PC-3 (cell line): ENCODE data around the gene DRAP1. TPM values are rescaled to one million over a fixed set of nuclear protein-coding genes. Genes with fewer than 3 reads are reported as not detected.

Source experiments
- ATAC-seq: fragments of 200-7000 bp; cut with Tn5 transposase; 2 replicates; pipeline ENCODE4 v1.9.1; 2020; ENCODE audit warnings: mild to moderate bottlenecking, moderate library complexity
- BruUV-seq: library from RNA; stranded (reverse); fragments of 400-500 nt; replicated peaks from 2 replicates; lab custom pipeline; 2021; lab: Mats Ljungman, UMichigan
- CTCF ChIA-PET: fragments of 300-600 bp; sonication (Branson Sonifier 250); formaldehyde crosslinking; loops from one replicate; lab custom pipeline; 2022; ENCODE audit warnings: antibody characterized with exemption; lab: Charles Lee
- POLR2A ChIA-PET: fragments of 300-600 bp; sonication (Branson Sonifier 250); formaldehyde crosslinking; loops from one replicate; lab custom pipeline; 2022; ENCODE audit warnings: antibody characterized with exemption; ENCODE audit not compliant: unreplicated experiment; lab: Charles Lee
- DNase-seq: peaks from one replicate; pipeline ENCODE4 v3.0.0-alpha.2; 2015
- H2AFZ ChIP-seq: fragments of 300-600 bp; sonication (generic); 2 replicates; pipeline ENCODE4 v1.6.0; 2016; ENCODE audit warnings: antibody characterized with exemption, low read length
- H3F3A ChIP-seq: fragments of 300-600 bp; sonication (generic); one replicate; pipeline ENCODE4 v1.6.0; 2017; ENCODE audit warnings: antibody characterized with exemption, low read length, control low read depth, mild to moderate bottlenecking; ENCODE audit not compliant: unreplicated experiment
- H3K27ac ChIP-seq: fragments of 300-600 bp; sonication (generic); 2 replicates; pipeline ENCODE4 v1.5.1; 2016; ENCODE audit warnings: mild to moderate bottlenecking, low read length
- H3K27me3 ChIP-seq: fragments of 300-600 bp; sonication (generic); 2 replicates; pipeline ENCODE4 v1.6.1; 2016; ENCODE audit warnings: low read length, mixed read lengths
- H3K36me3 ChIP-seq: fragments of 300-600 bp; sonication (generic); 2 replicates; pipeline ENCODE4 v1.6.1; 2016; ENCODE audit warnings: low read depth, mixed run types, low read length, mixed read lengths
- H3K4me1 ChIP-seq: fragments of 300-600 bp; sonication (generic); 2 replicates; pipeline ENCODE4 v1.5.1; 2016; ENCODE audit warnings: low read length; ENCODE audit not compliant: insufficient read depth
- H3K4me2 ChIP-seq: fragments of 300-600 bp; sonication (generic); 2 replicates; pipeline ENCODE4 v1.6.0; 2016; ENCODE audit warnings: low read length
- H3K4me3 ChIP-seq: fragments of 300-600 bp; sonication (generic); 2 replicates; pipeline ENCODE4 v1.5.1; 2016; ENCODE audit warnings: mild to moderate bottlenecking, low read length, mixed read lengths
- H3K79me2 ChIP-seq: fragments of 300-600 bp; sonication (generic); 2 replicates; pipeline ENCODE4 v1.6.1; 2017; ENCODE audit warnings: low read length, mixed read lengths
- H3K9ac ChIP-seq: fragments of 300-600 bp; sonication (generic); 2 replicates; pipeline ENCODE4 v1.6.0; 2016; ENCODE audit warnings: mild to moderate bottlenecking, low read length
- H3K9me2 ChIP-seq: fragments of 300-600 bp; sonication (generic); replicated peaks from 2 replicates; pipeline ENCODE4 v1.6.1; 2016; ENCODE audit warnings: mixed run types, low read length, mixed read lengths
- H3K9me3 ChIP-seq: fragments of 300-600 bp; sonication (generic); 2 replicates; pipeline ENCODE4 v1.6.1; 2016; ENCODE audit warnings: low read length, mixed read lengths
- H4K20me1 ChIP-seq: fragments of 300-600 bp; sonication (generic); 2 replicates; pipeline ENCODE4 v1.6.1; 2016; ENCODE audit warnings: low read length, mixed read lengths
- EZH2 ChIP-seq: fragments of 300-600 bp; sonication (generic); IDR thresholded peaks from one replicate; pipeline ENCODE4 v1.6.1; 2017; ENCODE audit warnings: antibody characterized with exemption, mild to moderate bottlenecking, low read length; ENCODE audit not compliant: unreplicated experiment
- EZH2phosphoT487 ChIP-seq: fragments of 300-600 bp; sonication (generic); IDR thresholded peaks from 2 replicates; pipeline ENCODE4 v1.6.1; 2018; ENCODE audit warnings: mild to moderate bottlenecking, antibody characterized with exemption, low read length, borderline replicate concordance
- intact Hi-C: fragments of 100-400 bp; cut with micrococcal nuclease; formaldehyde crosslinking; loops from 2 replicates; pipeline ENCODE4 v1.9.0; 2023
- total RNA-seq: library from RNA; depleted of rRNA; stranded (reverse); fragments of >200 nt; gene quantifications from 2 replicates; pipeline ENCODE4 v1.2.3, GENCODE V29; 2014
- TF ChIP-seq, protein P1 (sequence below): fragments of 300-600 bp; sonication (generic); conservative IDR thresholded peaks from 2 replicates; pipeline ENCODE4 v1.5.1; 2017; ENCODE audit warnings: antibody characterized with exemption, low read depth, mild to moderate bottlenecking, low read length

DRAP1 gene
- total RNA-seq, 1 experiment from 2014 or later = 944 TPM

- peaks cover 36% of the 10 kb centered on the region for H3K79me2 ChIP-seq
These were observed 30.9 kb upstream of the DRAP1 start, which contains the start of gene FIBP for GRCh38 chr11:65888163-65888814. FIBP (minus strand) TSS chr11:65888471; CDS start chr11:65888418, 53 bp downstream.

DNA sequence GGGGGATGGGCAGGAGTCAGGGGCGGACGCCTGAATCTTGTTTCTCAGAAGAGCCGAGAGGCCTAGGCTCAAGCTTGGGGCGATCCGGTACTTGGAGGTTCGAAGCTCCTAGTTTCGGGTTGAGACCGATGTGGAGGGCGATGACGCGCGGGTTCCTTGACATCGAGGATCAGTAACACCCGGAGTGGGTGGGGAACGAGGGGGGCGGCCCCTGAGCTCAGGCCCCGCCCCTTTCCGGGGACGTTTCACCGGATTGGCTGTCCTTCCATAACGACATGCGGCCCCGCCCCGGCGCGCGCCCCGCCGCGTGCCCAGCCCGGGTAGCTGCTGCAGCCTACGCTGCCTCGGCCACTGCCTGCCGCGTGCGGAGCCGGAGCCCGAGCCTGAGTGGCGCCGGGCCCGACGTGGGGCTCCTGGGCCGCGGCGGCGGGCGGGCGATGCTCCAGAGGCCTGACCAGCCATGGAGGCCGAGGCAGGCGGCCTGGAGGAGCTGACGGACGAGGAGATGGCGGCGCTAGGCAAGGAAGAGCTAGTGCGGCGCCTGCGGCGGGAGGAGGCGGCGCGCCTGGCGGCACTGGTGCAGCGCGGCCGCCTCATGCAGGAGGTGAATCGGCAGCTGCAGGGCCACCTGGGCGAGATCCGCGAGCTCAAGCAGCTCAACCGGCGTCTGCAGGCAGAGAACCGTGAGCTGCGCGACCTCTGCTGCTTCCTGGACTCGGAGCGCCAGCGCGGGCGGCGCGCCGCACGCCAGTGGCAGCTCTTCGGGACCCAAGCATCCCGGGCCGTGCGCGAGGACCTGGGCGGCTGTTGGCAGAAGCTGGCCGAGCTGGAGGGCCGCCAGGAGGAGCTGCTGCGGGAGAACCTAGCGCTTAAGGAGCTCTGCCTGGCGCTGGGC is 28.7 kb upstream of the DRAP1 start, which contains the start of gene CCDC85B:
Gene CCDC85B (plus strand): TSS at position 350 of the 895 bp plus-strand sequence. CDS start 111 bp downstream, at position 461.
- Histone ChIP-seq H3K4me3 (peak within 1 kb of the TSS; percentile 72), H3K79me2 (peaks cover 49% of the 10 kb centered on the region), H3K9me3 (no peaks in the 10 kb centered on the region), H3K36me3 (peaks cover 30% of the 10 kb centered on the region), H3K4me2 (peak within 1 kb of the TSS; percentile 96), H3K9me2 (no peaks in the 10 kb centered on the region), H3K9ac (peak within 1 kb of the TSS; percentile 48), H4K20me1 (peaks cover 24% of the 10 kb centered on the region), H3F3A (peaks cover 36% of the 10 kb centered on the region), H3K4me1 (peaks cover 44% of the 10 kb centered on the region), H2AFZ (no peak within 1 kb of the TSS), H3K27ac (peak within 1 kb of the TSS; percentile 58), H3K27me3 (no peaks in the 10 kb centered on the region)
- ATAC-seq = peak; percentile 23
- no TSS peak for BruUV-seq
- TF ChIP-seq, protein P1, sequence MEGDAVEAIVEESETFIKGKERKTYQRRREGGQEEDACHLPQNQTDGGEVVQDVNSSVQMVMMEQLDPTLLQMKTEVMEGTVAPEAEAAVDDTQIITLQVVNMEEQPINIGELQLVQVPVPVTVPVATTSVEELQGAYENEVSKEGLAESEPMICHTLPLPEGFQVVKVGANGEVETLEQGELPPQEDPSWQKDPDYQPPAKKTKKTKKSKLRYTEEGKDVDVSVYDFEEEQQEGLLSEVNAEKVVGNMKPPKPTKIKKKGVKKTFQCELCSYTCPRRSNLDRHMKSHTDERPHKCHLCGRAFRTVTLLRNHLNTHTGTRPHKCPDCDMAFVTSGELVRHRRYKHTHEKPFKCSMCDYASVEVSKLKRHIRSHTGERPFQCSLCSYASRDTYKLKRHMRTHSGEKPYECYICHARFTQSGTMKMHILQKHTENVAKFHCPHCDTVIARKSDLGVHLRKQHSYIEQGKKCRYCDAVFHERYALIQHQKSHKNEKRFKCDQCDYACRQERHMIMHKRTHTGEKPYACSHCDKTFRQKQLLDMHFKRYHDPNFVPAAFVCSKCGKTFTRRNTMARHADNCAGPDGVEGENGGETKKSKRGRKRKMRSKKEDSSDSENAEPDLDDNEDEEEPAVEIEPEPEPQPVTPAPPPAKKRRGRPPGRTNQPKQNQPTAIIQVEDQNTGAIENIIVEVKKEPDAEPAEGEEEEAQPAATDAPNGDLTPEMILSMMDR = peak; percentile 31; the same call in 1 of the 2 replicates
- TF ChIP-seq EZH2phosphoT487 (peak; percentile 99), EZH2 (no peak)
- peak; percentile 99 for DNase-seq
- ChIA-PET CTCF (interaction anchor here (0.9 to 1.2 kb wide), 4 partner anchors 10 to 31 kb away, joined by 3 to 7 read pairs (median 4); partner anchors contain the start of gene FOSL1), POLR2A (interaction anchor here (0.6 to 4.5 kb wide), 19 partner anchors 10 to 590 kb away, joined by 3 to 35 read pairs (median 5); partner anchors contain the start of genes C11orf68, DPP3, FOSL1 and MUS81)
- intact Hi-C loops = loop anchor here (2.0 kb wide), 1 partner anchor 20 kb away; no protein-coding TSS in a partner anchor

More at GRCh38 chr11:65888163-65888814, 30.9 kb upstream of the DRAP1 start, which contains the start of gene FIBP:
- no peak for TF ChIP-seq EZH2phosphoT487
- TF ChIP-seq, protein P1 = peak; percentile 87
- ATAC-seq (peak; percentile 14), DNase-seq (peak; percentile 98)
- H3K4me2 ChIP-seq = peak within 1 kb of the TSS; percentile 96
- no peaks in the 10 kb centered on the region for H3K27me3 ChIP-seq
- intact Hi-C loops = loop anchor here (1.0 to 2.0 kb wide), 2 partner anchors 29 to 101 kb away; partner anchors contain the start of gene CFL1
- peak within 1 kb of the TSS; percentile 54 for H3K9ac ChIP-seq
- no peaks in the 10 kb centered on the region for H3K9me3 ChIP-seq
- H3K36me3 ChIP-seq = peaks cover 34% of the 10 kb centered on the region
- peaks cover 16% of the 10 kb centered on the region for H3F3A ChIP-seq
- POLR2A ChIA-PET = interaction anchor here (0.6 to 1.6 kb wide), 12 partner anchors 10 to 177 kb away, joined by 3 to 42 read pairs (median 12); partner anchors contain the start of gene MUS81
- H3K27ac ChIP-seq = peak within 1 kb of the TSS; percentile 56
- H3K4me1 ChIP-seq = peaks cover 31% of the 10 kb centered on the region
- H3K9me2 ChIP-seq = no peaks in the 10 kb centered on the region
- BruUV-seq = no TSS peak
- CTCF ChIA-PET = interaction anchor here (0.5 to 2.3 kb wide), 20 partner anchors 10 to 456 kb away, joined by 3 to 26 read pairs (median 7); partner anchors contain the start of genes FOSL1, KAT5 and MUS81
- H2AFZ ChIP-seq = peak within 1 kb of the TSS; percentile 75
- peaks cover 8% of the 10 kb centered on the region for H4K20me1 ChIP-seq
- H3K4me3 ChIP-seq = peak within 1 kb of the TSS; percentile 72
